Hepatocyte (in vitro differentiated cells): Measurements from ENCODE around the gene GALNT13. TPM values are rescaled to one million over a fixed set of nuclear protein-coding genes. Genes with fewer than 3 reads are reported as not detected.

Source experiments
- DNase-seq: peaks from one replicate; pipeline ENCODE4 v3.0.0-alpha.2; 2016; ENCODE audit warnings: low spot score
- H2AFZ ChIP-seq: fragments of 200-600 bp; sonication (generic); 2 replicates; pipeline ENCODE4 v1.6.0; 2016; ENCODE audit warnings: antibody characterized with exemption, mild to moderate bottlenecking
- H3K27ac ChIP-seq: fragments of 200-600 bp; sonication (generic); 2 replicates; pipeline ENCODE4 v1.5.1; 2016; ENCODE audit warnings: mild to moderate bottlenecking
- H3K27me3 ChIP-seq: fragments of 200-600 bp; sonication (generic); 2 replicates; pipeline ENCODE4 v1.6.1; 2016
- H3K36me3 ChIP-seq: fragments of 200-600 bp; sonication (generic); replicated peaks from 2 replicates; pipeline ENCODE4 v1.5.1; 2016; ENCODE audit warnings: low read depth; ENCODE audit not compliant: insufficient read depth
- H3K4me1 ChIP-seq: fragments of 200-600 bp; sonication (generic); 2 replicates; pipeline ENCODE4 v1.5.1; 2016; ENCODE audit warnings: mild to moderate bottlenecking, moderate library complexity; ENCODE audit not compliant: insufficient read depth
- H3K4me2 ChIP-seq: fragments of 200-600 bp; sonication (generic); 2 replicates; pipeline ENCODE4 v1.6.0; 2016
- H3K4me3 ChIP-seq: fragments of 200-600 bp; sonication (generic); 2 replicates; pipeline ENCODE4 v1.5.1; 2016; ENCODE audit warnings: mild to moderate bottlenecking
- H3K79me2 ChIP-seq: fragments of 200-600 bp; sonication (generic); 2 replicates; pipeline ENCODE4 v1.6.0; 2017; ENCODE audit warnings: mild to moderate bottlenecking
- H3K9me2 ChIP-seq: fragments of 200-600 bp; sonication (generic); replicated peaks from 2 replicates; pipeline ENCODE4 v1.6.0; 2017; ENCODE audit warnings: mild to moderate bottlenecking; ENCODE audit not compliant: insufficient read depth
- H3K9me3 ChIP-seq: fragments of 200-600 bp; sonication (generic); 2 replicates; pipeline ENCODE4 v1.5.1; 2016; ENCODE audit warnings: low read depth, mild to moderate bottlenecking
- H4K20me1 ChIP-seq: fragments of 200-600 bp; sonication (generic); 2 replicates; pipeline ENCODE4 v1.6.0; 2016; ENCODE audit warnings: mild to moderate bottlenecking; ENCODE audit not compliant: insufficient read depth, poor library complexity, severe bottlenecking
- EZH2 ChIP-seq: fragments of 200-600 bp; sonication (generic); IDR thresholded peaks from 2 replicates; pipeline ENCODE4 v1.6.1; 2016; ENCODE audit warnings: antibody characterized with exemption, mild to moderate bottlenecking, borderline replicate concordance
- EZH2phosphoT487 ChIP-seq: fragments of 200-600 bp; sonication (generic); IDR thresholded peaks from one replicate; pipeline ENCODE4 v1.6.1; 2018; ENCODE audit warnings: antibody characterized with exemption, mild to moderate bottlenecking, low read depth, moderate library complexity; ENCODE audit not compliant: unreplicated experiment, severe bottlenecking
- WGBS: methylation state at CpG from one replicate; pipeline ENCODE4 v1.1.6; 2016; ENCODE audit warnings: low lambda C conversion rate; ENCODE audit errors: missing lambda C conversion rate; 5-methylcytosine and 5-hydroxymethylcytosine counted together
- polyA plus RNA-seq: library from polyadenylated mRNA; unstranded; fragments of >200 nt; fragmentation: Nextera tagmentation; extraction: Ambion mirVana; gene quantifications from 2 replicates; pipeline ENCODE4 v1.2.1, GENCODE V29; 2016
- total RNA-seq: library from RNA; depleted of rRNA; stranded (reverse); fragments of >200 nt; gene quantifications from 2 replicates; pipeline ENCODE4 v1.2.3, GENCODE V29; 2014
- TF ChIP-seq, protein P1 (sequence below): fragments of 200-600 bp; sonication (generic); IDR thresholded peaks from 2 replicates; pipeline ENCODE4 v1.5.1; 2016; ENCODE audit warnings: antibody characterized with exemption, mild to moderate bottlenecking; ENCODE audit not compliant: poor library complexity

The GALNT13 gene
- total and polyA plus RNA-seq, 2 experiments from 2014 or later = 25.6 to 53.5 TPM

DNA sequence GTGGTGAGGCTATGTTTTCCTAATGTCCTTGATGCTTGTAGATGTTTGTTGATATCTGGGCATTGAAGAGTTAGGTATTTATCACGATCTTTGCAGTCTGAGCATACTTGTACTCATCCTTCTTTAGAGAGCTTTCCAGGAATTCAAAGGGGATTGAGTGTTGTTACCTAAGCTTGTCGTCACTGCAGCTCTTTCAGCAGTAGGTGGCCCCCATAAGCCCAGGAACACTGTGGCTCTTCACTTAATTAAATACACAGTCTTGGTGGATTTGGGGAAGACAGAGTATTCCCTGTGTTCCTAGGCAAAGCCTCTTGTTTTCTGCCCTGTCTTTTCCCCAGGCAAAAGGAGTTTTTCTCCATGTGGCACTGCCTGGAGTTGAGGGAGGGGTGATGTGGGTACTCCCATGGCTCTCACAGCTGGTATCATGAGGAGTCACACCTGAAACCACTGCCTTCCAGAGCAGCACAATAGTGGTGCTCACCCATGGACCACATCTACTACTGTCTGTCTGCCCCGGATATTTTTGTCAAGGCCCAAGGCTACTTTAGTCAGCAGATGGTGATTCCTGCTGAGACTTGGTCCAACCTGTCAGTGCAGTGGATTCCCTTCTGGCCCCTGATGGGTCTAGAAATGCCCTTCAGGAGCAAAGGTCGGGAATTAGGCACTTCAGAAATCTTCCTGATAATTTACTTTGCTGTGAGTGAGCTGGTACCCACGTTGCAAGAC is 95.7 kb downstream of the GALNT13 start:
- no peaks in the 10 kb centered on the region for H3K9me3 ChIP-seq
- no peak for DNase-seq
- no peaks in the 10 kb centered on the region for H3K36me3 ChIP-seq
- no peaks in the 10 kb centered on the region for H3K4me1 ChIP-seq
- WGBS = 67% methylated on average over 5 of the region's 5 CpGs
- no peaks in the 10 kb centered on the region for H4K20me1 ChIP-seq
- H3K27me3 ChIP-seq = no peaks in the 10 kb centered on the region
- no peak overlapping the region for H3K4me3 ChIP-seq
- no peak overlapping the region for H2AFZ ChIP-seq
- no peak overlapping the region for H3K27ac ChIP-seq
- no peaks in the 10 kb centered on the region for H3K9me2 ChIP-seq
- H3K4me2 ChIP-seq = no peak overlapping the region
- no peaks in the 10 kb centered on the region for H3K79me2 ChIP-seq
- TF ChIP-seq EZH2 (no peak), EZH2phosphoT487 (no peak)
- TF ChIP-seq, protein P1, sequence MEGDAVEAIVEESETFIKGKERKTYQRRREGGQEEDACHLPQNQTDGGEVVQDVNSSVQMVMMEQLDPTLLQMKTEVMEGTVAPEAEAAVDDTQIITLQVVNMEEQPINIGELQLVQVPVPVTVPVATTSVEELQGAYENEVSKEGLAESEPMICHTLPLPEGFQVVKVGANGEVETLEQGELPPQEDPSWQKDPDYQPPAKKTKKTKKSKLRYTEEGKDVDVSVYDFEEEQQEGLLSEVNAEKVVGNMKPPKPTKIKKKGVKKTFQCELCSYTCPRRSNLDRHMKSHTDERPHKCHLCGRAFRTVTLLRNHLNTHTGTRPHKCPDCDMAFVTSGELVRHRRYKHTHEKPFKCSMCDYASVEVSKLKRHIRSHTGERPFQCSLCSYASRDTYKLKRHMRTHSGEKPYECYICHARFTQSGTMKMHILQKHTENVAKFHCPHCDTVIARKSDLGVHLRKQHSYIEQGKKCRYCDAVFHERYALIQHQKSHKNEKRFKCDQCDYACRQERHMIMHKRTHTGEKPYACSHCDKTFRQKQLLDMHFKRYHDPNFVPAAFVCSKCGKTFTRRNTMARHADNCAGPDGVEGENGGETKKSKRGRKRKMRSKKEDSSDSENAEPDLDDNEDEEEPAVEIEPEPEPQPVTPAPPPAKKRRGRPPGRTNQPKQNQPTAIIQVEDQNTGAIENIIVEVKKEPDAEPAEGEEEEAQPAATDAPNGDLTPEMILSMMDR = no peak

- TF ChIP-seq, protein P1 = no peak
- TF ChIP-seq EZH2 (no peak), EZH2phosphoT487 (no peak)
Observed at GRCh38 chr2:153971250-153971649, 99.5 kb downstream of the GALNT13 start.

DNA sequence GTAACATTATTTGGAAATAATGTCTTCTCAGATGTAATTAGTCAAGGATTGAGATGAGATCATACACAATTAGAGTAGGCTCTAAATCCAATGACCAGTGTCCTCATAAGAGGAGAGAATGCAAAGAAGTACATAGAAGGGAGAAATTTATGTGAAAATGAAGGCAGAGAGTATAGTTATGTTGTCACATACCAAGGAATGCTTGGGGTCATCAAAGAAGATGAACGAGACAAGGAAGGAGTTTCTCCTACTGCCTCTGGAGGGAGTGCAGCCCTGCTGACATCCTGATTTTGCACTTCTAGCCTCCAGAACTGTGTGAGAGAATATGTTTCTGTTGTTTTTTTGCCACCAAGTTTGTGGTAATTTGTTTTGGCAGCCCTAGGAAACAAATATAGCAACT is 100.1 kb downstream of the GALNT13 start:
- Histone ChIP-seq H3K27ac (no peak overlapping the region), H2AFZ (no peak overlapping the region), H3K4me2 (no peak overlapping the region), H3K9me2 (no peaks in the 10 kb centered on the region), H3K36me3 (no peaks in the 10 kb centered on the region), H3K79me2 (no peaks in the 10 kb centered on the region), H3K4me1 (no peaks in the 10 kb centered on the region), H3K4me3 (no peak overlapping the region), H3K9me3 (no peaks in the 10 kb centered on the region), H3K27me3 (no peaks in the 10 kb centered on the region), H4K20me1 (no peaks in the 10 kb centered on the region)
- 78% methylated on average over 1 of the region's 1 CpG for WGBS
- no peak for TF ChIP-seq EZH2
- TF ChIP-seq, protein P1 = no peak
- TF ChIP-seq EZH2phosphoT487 = no peak
- no peak for DNase-seq

More at GRCh38 chr2:153971250-153971649, 99.5 kb downstream of the GALNT13 start:
- Histone ChIP-seq H3K27ac (no peak overlapping the region), H4K20me1 (no peaks in the 10 kb centered on the region), H2AFZ (no peak overlapping the region), H3K4me3 (no peak overlapping the region), H3K9me3 (no peaks in the 10 kb centered on the region), H3K9me2 (no peaks in the 10 kb centered on the region), H3K79me2 (no peaks in the 10 kb centered on the region), H3K27me3 (no peaks in the 10 kb centered on the region), H3K4me2 (no peak overlapping the region), H3K36me3 (no peaks in the 10 kb centered on the region), H3K4me1 (no peaks in the 10 kb centered on the region)
- WGBS = 80% methylated on average over 2 of the region's 2 CpGs
- no peak for DNase-seq
